ENCODE data around the gene EIF3B. TPM values are rescaled to one million over a fixed set of nuclear protein-coding genes. Genes with fewer than 3 reads are reported as not detected.

The EIF3B gene
- total RNA-seq, 1 experiment from 2014 or later: 290 TPM

DNA sequence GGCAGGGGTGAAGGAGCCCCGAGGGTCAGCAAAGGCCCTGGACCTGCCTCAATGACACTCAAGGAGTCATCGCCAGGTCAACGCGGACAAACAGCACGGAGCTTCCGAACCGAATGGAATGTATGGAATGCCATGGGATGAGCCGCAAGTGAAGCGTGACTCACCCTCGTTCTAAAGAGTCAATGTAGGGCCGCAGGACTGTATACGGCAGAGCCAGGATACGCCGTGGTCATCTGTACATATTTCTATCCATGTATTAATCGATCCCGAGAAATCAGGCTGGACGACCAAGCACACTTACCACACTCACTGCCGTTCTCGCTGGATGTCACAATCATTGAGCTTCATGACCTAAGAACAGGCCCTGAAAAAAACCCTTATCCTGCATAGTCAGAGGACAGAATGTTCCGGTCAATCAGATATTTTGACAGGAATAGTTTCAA is 44.7 kb upstream of the EIF3B start:
- ChIA-PET CTCF (interaction anchor here (0.5 to 1.3 kb wide), 5 partner anchors 8 to 1970 kb away, joined by 3 to 5 read pairs (median 4); no protein-coding TSS in a partner anchor), POLR2A (interaction anchor here (0.5 to 1.4 kb wide), 6 partner anchors 44 to 78 kb away, joined by 3 to 8 read pairs (median 5); partner anchors contain the start of genes EIF3B, MAD1L1, MRM2 and NUDT1)
- peak overlapping the region; percentile 50 for H3K4me3 Mint-ChIP-seq (ENCODE audit: unreplicated experiment)
- peak overlapping the region; percentile 88 for H3K27ac Mint-ChIP-seq (ENCODE audit: low read depth, unreplicated experiment)
- peaks cover 14% of the 10 kb centered on the region for H3K4me1 Mint-ChIP-seq (ENCODE audit: insufficient read depth, unreplicated experiment)
- no peaks in the 10 kb centered on the region for H3K27me3 Mint-ChIP-seq (ENCODE audit: insufficient read depth, unreplicated experiment)
- BruUV-seq (replicated peaks): no TSS peak
- TF ChIP-seq, protein P1, sequence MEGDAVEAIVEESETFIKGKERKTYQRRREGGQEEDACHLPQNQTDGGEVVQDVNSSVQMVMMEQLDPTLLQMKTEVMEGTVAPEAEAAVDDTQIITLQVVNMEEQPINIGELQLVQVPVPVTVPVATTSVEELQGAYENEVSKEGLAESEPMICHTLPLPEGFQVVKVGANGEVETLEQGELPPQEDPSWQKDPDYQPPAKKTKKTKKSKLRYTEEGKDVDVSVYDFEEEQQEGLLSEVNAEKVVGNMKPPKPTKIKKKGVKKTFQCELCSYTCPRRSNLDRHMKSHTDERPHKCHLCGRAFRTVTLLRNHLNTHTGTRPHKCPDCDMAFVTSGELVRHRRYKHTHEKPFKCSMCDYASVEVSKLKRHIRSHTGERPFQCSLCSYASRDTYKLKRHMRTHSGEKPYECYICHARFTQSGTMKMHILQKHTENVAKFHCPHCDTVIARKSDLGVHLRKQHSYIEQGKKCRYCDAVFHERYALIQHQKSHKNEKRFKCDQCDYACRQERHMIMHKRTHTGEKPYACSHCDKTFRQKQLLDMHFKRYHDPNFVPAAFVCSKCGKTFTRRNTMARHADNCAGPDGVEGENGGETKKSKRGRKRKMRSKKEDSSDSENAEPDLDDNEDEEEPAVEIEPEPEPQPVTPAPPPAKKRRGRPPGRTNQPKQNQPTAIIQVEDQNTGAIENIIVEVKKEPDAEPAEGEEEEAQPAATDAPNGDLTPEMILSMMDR (IDR thresholded peaks at IDR 0.05; ENCODE audit: unreplicated experiment): no peak
- peaks cover 12% of the 10 kb centered on the region for H3K36me3 Mint-ChIP-seq (ENCODE audit: insufficient read depth, unreplicated experiment)
- peak; percentile 82 for DNase-seq (ENCODE audit: unreplicated experiment)
- no peaks in the 10 kb centered on the region for H3K9me3 Mint-ChIP-seq (ENCODE audit: unreplicated experiment)
- intact Hi-C loops (cut with micrococcal nuclease): no loop called here

GRCh38 chr7:2312267-2312929 is 42.2 kb upstream of the EIF3B start:
- TSS peak; percentile 45 for BruUV-seq (replicated peaks)
- Mint-ChIP-seq H3K27me3 (ENCODE audit: insufficient read depth, unreplicated experiment) (no peaks in the 10 kb centered on the region), H3K27ac (ENCODE audit: low read depth, unreplicated experiment) (peak overlapping the region; percentile 32)

DNA sequence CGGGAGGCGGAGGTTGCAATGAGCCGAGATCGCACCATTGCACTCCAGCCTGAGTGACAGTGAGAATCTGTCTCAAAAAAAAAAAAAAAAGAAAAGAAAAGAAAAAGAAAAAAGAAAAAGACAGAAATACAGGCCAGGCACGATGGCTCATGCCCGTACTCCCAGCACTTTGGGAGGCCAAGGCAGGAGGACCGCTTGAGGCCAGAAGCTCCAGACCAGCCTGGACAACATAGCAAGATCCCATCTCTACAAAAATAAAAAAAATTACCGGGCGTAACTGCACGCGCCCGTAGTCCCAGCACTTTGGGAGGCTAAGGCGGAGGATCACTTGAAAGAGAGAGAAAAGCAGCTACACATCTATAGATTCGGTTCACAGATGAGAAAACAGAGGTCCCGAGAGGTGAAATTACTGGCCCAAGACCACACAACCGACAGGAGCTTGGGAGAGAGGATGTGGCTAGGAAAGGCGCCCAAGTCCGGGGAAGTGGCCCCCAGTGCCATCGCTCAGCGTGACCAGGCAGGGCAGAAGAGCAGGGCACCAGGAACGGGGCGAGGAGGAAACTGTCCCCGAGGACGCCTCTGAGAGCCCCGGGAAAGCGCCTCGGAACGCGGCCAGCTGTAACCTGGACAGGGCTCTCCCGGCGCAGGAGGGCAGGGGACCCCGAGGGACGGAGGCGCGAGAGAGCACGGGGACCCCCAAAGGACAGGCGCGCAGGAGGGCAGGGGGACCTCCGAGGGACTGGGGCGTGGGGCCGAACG is 41.0 kb upstream of the EIF3B start:
- Mint-ChIP-seq H3K4me3 (ENCODE audit: unreplicated experiment) (no peak overlapping the region), H3K27ac (ENCODE audit: low read depth, unreplicated experiment) (no peak overlapping the region), H3K36me3 (ENCODE audit: insufficient read depth, unreplicated experiment) (no peaks in the 10 kb centered on the region), H3K27me3 (ENCODE audit: insufficient read depth, unreplicated experiment) (no peaks in the 10 kb centered on the region), H3K9me3 (ENCODE audit: unreplicated experiment) (no peaks in the 10 kb centered on the region), H3K4me1 (ENCODE audit: insufficient read depth, unreplicated experiment) (peaks cover 10% of the 10 kb centered on the region)
- ChIA-PET POLR2A (interaction anchor here (0.6 to 1.7 kb wide), 10 partner anchors 12 to 175 kb away, joined by 3 to 12 read pairs (median 3); partner anchors contain the start of genes EIF3B, MRM2 and NUDT1), CTCF (interaction anchor here (0.7 to 0.9 kb wide), 2 partner anchors 46 to 66 kb away, joined by 3 read pairs; no protein-coding TSS in a partner anchor)
- TF ChIP-seq, protein P1 (IDR thresholded peaks at IDR 0.05; ENCODE audit: unreplicated experiment): no peak
- intact Hi-C loops (cut with micrococcal nuclease): no loop called here
- DNase-seq (ENCODE audit: unreplicated experiment): peak; percentile 8
- TSS peak; percentile 29 for BruUV-seq (replicated peaks)

More at GRCh38 chr7:2312267-2312929, 42.2 kb upstream of the EIF3B start:
- CTCF ChIA-PET: interaction anchor here (0.6 to 0.7 kb wide), 2 partner anchors 70 to 370 kb away, joined by 3 read pairs; partner anchors contain the start of genes MRM2 and NUDT1
- no peak for DNase-seq (ENCODE audit: unreplicated experiment)
- TF ChIP-seq, protein P1 (IDR thresholded peaks at IDR 0.05; ENCODE audit: unreplicated experiment): no peak
- H3K36me3 Mint-ChIP-seq (ENCODE audit: insufficient read depth, unreplicated experiment): peaks cover 12% of the 10 kb centered on the region
- H3K9me3 Mint-ChIP-seq (ENCODE audit: unreplicated experiment): no peaks in the 10 kb centered on the region
- peaks cover 10% of the 10 kb centered on the region for H3K4me1 Mint-ChIP-seq (ENCODE audit: insufficient read depth, unreplicated experiment)
- intact Hi-C loops (cut with micrococcal nuclease): no loop called here
- H3K4me3 Mint-ChIP-seq (ENCODE audit: unreplicated experiment): peak overlapping the region; percentile 46
- POLR2A ChIA-PET: interaction anchor here (0.6 to 1.0 kb wide), 2 partner anchors 42 to 46 kb away, joined by 3 read pairs; no protein-coding TSS in a partner anchor

Measured in MCF 10A (cell line).